ENCODE data around the gene SDHAF3.

DNA sequence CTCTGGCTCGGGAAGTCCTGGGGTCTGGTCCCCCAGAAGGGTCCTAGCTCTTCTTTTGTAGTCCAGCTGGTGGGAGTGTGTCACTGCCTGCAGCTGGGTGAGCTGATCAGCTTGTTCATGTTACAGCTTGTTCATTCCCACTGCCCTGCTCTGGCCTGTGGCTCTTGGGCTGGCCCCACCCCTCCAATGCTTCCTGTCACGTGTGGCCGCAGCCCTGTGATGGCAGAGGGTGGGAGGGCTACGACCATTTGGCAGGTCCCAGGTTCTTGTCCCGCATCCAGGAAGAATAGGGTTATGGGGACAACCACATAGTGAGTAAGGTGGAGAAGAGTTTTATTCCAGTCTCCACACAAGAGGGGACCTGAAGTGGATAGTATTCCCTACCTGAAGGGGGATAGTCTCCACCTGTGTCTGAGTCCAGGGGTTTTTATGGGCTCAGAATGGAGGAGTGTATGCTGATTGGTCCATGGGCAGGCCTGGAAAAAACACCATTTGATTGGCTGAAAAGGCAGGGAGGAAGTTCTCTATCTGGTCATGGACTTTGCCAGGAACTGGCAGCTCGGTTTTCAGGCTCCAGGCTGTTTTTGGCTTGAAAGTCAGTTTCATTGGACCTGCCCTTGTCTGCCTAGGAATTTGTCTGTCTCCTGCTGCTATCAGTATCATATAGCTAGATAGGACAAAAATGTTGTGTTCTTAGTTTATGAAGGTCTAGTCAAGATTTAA is 13.1 kb downstream of the SDHAF3 start:
- TF ChIP-seq, protein P1, sequence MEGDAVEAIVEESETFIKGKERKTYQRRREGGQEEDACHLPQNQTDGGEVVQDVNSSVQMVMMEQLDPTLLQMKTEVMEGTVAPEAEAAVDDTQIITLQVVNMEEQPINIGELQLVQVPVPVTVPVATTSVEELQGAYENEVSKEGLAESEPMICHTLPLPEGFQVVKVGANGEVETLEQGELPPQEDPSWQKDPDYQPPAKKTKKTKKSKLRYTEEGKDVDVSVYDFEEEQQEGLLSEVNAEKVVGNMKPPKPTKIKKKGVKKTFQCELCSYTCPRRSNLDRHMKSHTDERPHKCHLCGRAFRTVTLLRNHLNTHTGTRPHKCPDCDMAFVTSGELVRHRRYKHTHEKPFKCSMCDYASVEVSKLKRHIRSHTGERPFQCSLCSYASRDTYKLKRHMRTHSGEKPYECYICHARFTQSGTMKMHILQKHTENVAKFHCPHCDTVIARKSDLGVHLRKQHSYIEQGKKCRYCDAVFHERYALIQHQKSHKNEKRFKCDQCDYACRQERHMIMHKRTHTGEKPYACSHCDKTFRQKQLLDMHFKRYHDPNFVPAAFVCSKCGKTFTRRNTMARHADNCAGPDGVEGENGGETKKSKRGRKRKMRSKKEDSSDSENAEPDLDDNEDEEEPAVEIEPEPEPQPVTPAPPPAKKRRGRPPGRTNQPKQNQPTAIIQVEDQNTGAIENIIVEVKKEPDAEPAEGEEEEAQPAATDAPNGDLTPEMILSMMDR (IDR thresholded peaks at IDR 0.05), result no peak
- no peak for TF ChIP-seq POLR2A (IDR thresholded peaks at IDR 0.05)
- no peak for TF ChIP-seq EP300 (IDR thresholded peaks at IDR 0.05)

All from ovary (tissue), 3 donors.